ENCODE results near the gene SCN2A.

GRCh38 chr2:165390875-165391274 lies 151.7 kb downstream of the SCN2A start:
- TF ChIP-seq CTCF (conservative IDR thresholded peaks at IDR 0.05): no peak
- TF ChIP-seq EZH2 (IDR thresholded peaks at IDR 0.05; ENCODE audit: low read depth): no peak
